GM12878 (cell line): Measurements from ENCODE around the gene SCARF2. TPM values are rescaled to one million over a fixed set of nuclear protein-coding genes. Genes with fewer than 3 reads are reported as not detected.

ENCODE experiments used
- ATAC-seq: fragments of 200-7000 bp; cut with Tn5 transposase; 3 replicates; pipeline ENCODE4 v1.9.1; 2020; ENCODE audit warnings: mild to moderate bottlenecking, moderate library complexity
- BruUV-seq: library from RNA; stranded (reverse); fragments of 400-500 nt; replicated peaks from 2 replicates; lab custom pipeline; 2021; lab: Mats Ljungman, UMichigan
- CTCF ChIA-PET: fragments of 300-600 bp; sonication (Branson Sonifier 250); formaldehyde crosslinking; extraction: SDS; loops from one replicate; lab custom pipeline; 2021; ENCODE audit warnings: inconsistent platforms; lab: Yijun Ruan, JAX
- POLR2A ChIA-PET: fragments of 350-600 bp; formaldehyde crosslinking; extraction: SDS; loops from one replicate; lab custom pipeline; 2021; ENCODE audit warnings: inconsistent platforms; lab: Charles Lee
- RAD21 ChIA-PET: fragments of 300-600 bp; sonication (Branson Sonifier 250); formaldehyde crosslinking; loops from one replicate; lab custom pipeline; 2023; ENCODE audit warnings: antibody characterized with exemption; ENCODE audit not compliant: unreplicated experiment; lab: Charles Lee
- SMC1A ChIA-PET: fragments of 300-600 bp; sonication (Branson Sonifier 250); formaldehyde crosslinking; loops from one replicate; lab custom pipeline; 2023; ENCODE audit not compliant: unreplicated experiment, uncharacterized antibody; lab: Charles Lee
- DNase-seq: peaks from one replicate; pipeline ENCODE4 v3.0.0-alpha.2; 2011; ENCODE audit warnings: low read depth, low spot score
- FAIRE-seq: peaks from 3 replicates; lab custom pipeline; 2011; peaks lifted over from hg19 to GRCh38; lab: Jason Lieb, UNC
- H2AFZ ChIP-seq: 2 replicates; pipeline ENCODE4 v1.6.0; 2011; ENCODE audit warnings: low read depth, low read length, control low read depth; ENCODE audit not compliant: control insufficient read depth
- H3K27ac ChIP-seq: 2 replicates; pipeline ENCODE4 v1.5.1; 2011; ENCODE audit warnings: control low read depth; ENCODE audit not compliant: control insufficient read depth, insufficient read depth
- H3K27me3 ChIP-seq, 2 experiments: replicated peaks in 1 of 2; 2 replicates each; pipeline versions ENCODE4 v1.6.0 to v1.6.1; 2011; ENCODE audit warnings: low read length in 1 of 2; ENCODE audit not compliant: control insufficient read depth in 2 of 2, insufficient read depth in 2 of 2
- H3K36me3 ChIP-seq, 2 experiments: 2 replicates each; pipeline ENCODE4 v1.5.1; 2011; ENCODE audit warnings: low read length in 1 of 2; ENCODE audit not compliant: control insufficient read depth in 2 of 2, insufficient read depth in 2 of 2
- H3K4me1 ChIP-seq: 2 replicates; pipeline ENCODE4 v1.6.1; 2011; ENCODE audit warnings: mild to moderate bottlenecking, low read length, moderate library complexity, mixed read lengths; ENCODE audit not compliant: control insufficient read depth, insufficient read depth
- H3K4me2 ChIP-seq: 2 replicates; pipeline ENCODE4 v1.6.0; 2011; ENCODE audit warnings: control low read depth; ENCODE audit not compliant: control insufficient read depth, insufficient read depth
- H3K4me3 ChIP-seq: fragments of 200-600 bp; sonication (generic); 2 replicates; pipeline ENCODE4 v1.5.1; 2016
- H3K79me2 ChIP-seq: 2 replicates; pipeline ENCODE4 v1.6.0; 2011; ENCODE audit warnings: low read length; ENCODE audit not compliant: control insufficient read depth, insufficient read depth
- H3K9ac ChIP-seq: 2 replicates; pipeline ENCODE4 v1.8.0; 2011; ENCODE audit warnings: low read length, control low read depth, mixed read lengths; ENCODE audit not compliant: control insufficient read depth, insufficient read depth
- H3K9me3 ChIP-seq: replicated peaks from 3 replicates; pipeline ENCODE4 v1.5.1; 2011; ENCODE audit warnings: mild to moderate bottlenecking, low read length; ENCODE audit not compliant: control insufficient read depth, insufficient read depth
- H4K20me1 ChIP-seq: 2 replicates; pipeline ENCODE4 v1.6.0; 2011; ENCODE audit not compliant: control insufficient read depth, insufficient read depth
- ASH2L ChIP-seq: fragments of 300-600, 200-600 bp; sonication (generic); IDR thresholded peaks from 2 replicates; pipeline ENCODE4 v1.6.1; 2017; ENCODE audit warnings: low read depth, mild to moderate bottlenecking, borderline replicate concordance
- HCFC1 ChIP-seq: fragments of 150-350 bp; IDR thresholded peaks from 2 replicates; pipeline ENCODE4 v1.6.1; 2014; ENCODE audit warnings: low read length
- MEF2B ChIP-seq: fragments of 450-650 bp; IDR thresholded peaks from 2 replicates; pipeline ENCODE4 v1.6.1; 2018; ENCODE audit warnings: mild to moderate bottlenecking, moderate library complexity; ENCODE audit not compliant: partially characterized antibody, poor library complexity, severe bottlenecking
- NR2C1 ChIP-seq: fragments of 450-650 bp; IDR thresholded peaks from 2 replicates; pipeline ENCODE4 v1.6.1; 2017; ENCODE audit warnings: antibody characterized with exemption, mild to moderate bottlenecking, moderate library complexity
- SIN3A ChIP-seq: IDR thresholded peaks from 2 replicates; pipeline ENCODE4 v1.6.1; 2012; ENCODE audit warnings: low read depth, low read length, improper control_type of control experiment
- STAT1 ChIP-seq: fragments of 450-650 bp; conservative IDR thresholded peaks from 2 replicates; pipeline ENCODE4 v1.6.1; 2014; ENCODE audit warnings: antibody characterized with exemption, mild to moderate bottlenecking
- TARDBP ChIP-seq: IDR thresholded peaks from 2 replicates; pipeline ENCODE4 v1.6.1; 2016; ENCODE audit warnings: borderline replicate concordance
- YY1 ChIP-seq: IDR thresholded peaks from 2 replicates; pipeline ENCODE4 v1.6.1; 2011; ENCODE audit warnings: low read depth, mild to moderate bottlenecking, low read length
- WGBS: methylation state at CpG from one replicate; pipeline ENCODE4 v1.1.6; 2016; ENCODE audit warnings: low lambda C conversion rate; ENCODE audit not compliant: insufficient replicate concordance, insufficient coverage; ENCODE audit errors: missing lambda C conversion rate; 5-methylcytosine and 5-hydroxymethylcytosine counted together
- in situ Hi-C: fragments of 300-500 bp; cut with MboI; formaldehyde crosslinking; loops from 9 replicates; pipeline ENCODE4 v1.14.3; 2018; ENCODE audit warnings: mixed read lengths
- intact Hi-C: fragments of 100-400 bp; cut with micrococcal nuclease; formaldehyde crosslinking; loops from one replicate; pipeline ENCODE4 v1.14.2; 2022; ENCODE audit not compliant: unreplicated experiment
- polyA plus RNA-seq, 11 experiments: library from polyadenylated mRNA; depleted of rRNA in 4 of 11; unstranded in 6 of 11; stranded (reverse) in 5 of 11; fragments of >200 nt; fragmentation: Nextera tagmentation in 4 of 11; fragmentation: Illumina TruSeq in 1 of 11; extraction: Ambion mirVana in 4 of 11; extraction: Trizol in 1 of 11; gene quantifications; 1 replicate in 1 of 11; 2 replicates in 10 of 11; pipeline versions ENCODE4 v1.2.1 to v1.2.3, GENCODE V29; 2011 to 2016; ENCODE audit warnings: inconsistent platforms in 2 of 11, missing spikeins in 2 of 11, low read depth in 1 of 11
- total RNA-seq, 4 experiments: library from RNA; depleted of rRNA in 3 of 4; stranded (reverse); fragments of >200 nt in 3 of 4; fragmentation: Illumina TruSeq in 1 of 4; extraction: Trizol in 1 of 4; gene quantifications; 2 replicates each; pipeline versions ENCODE4 v1.2.1 to v1.2.3, GENCODE V29; 2013 to 2021
- TF ChIP-seq, protein P1 (sequence below): fragments of 450-650 bp; IDR thresholded peaks from 2 replicates; pipeline ENCODE4 v1.6.1; 2017; ENCODE audit warnings: mild to moderate bottlenecking, low read depth, inconsistent platforms; ENCODE audit not compliant: poor library complexity, severe bottlenecking
- TF ChIP-seq, protein P2 (sequence below): IDR thresholded peaks from 2 replicates; pipeline ENCODE4 v1.6.1; 2011; ENCODE audit warnings: low read depth, low read length, improper control_type of control experiment, borderline replicate concordance

Gene SCARF2
- total and polyA plus RNA-seq, 10 of the 15 experiments (the other 5 are each of a cell fraction or from before 2014, with no cell fraction given) = 0.01 to 0.74 (median 0.17) TPM; not detected in 5

DNA sequence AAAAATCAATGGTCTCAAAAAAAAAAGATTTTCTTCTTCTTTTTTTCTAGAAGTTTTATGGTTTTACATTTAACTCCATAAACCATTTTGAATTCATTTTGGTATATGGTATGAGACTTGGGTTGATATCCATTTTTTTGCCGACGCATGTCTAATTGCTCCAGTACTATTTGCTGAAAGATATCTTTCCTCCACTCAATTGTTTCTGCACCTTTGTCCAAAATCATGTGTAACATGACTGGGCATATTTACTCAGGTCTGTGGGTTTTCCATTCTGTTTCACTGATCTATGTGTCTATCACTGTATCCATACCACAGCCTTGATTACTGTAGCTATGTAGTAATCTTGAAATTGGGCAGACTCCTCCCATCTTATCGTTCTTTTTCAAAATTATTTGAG is 15.6 kb upstream of the SCARF2 start:
- intact Hi-C loops = no loop called here
- H3K4me2 ChIP-seq = no peak overlapping the region
- SMC1A ChIA-PET = interaction anchor here (2.2 kb wide), 1 partner anchor 35 kb away, joined by 8 read pairs; no protein-coding TSS in a partner anchor
- H3K36me3 ChIP-seq = peaks cover 0 to 8% of the 10 kb centered on the region in 2 experiments; a peak in 1 of 4 replicates
- peaks cover 9% of the 10 kb centered on the region for H3K4me1 ChIP-seq
- no peak for TF ChIP-seq NR2C1
- no peak for TF ChIP-seq HCFC1
- TF ChIP-seq, protein P1, sequence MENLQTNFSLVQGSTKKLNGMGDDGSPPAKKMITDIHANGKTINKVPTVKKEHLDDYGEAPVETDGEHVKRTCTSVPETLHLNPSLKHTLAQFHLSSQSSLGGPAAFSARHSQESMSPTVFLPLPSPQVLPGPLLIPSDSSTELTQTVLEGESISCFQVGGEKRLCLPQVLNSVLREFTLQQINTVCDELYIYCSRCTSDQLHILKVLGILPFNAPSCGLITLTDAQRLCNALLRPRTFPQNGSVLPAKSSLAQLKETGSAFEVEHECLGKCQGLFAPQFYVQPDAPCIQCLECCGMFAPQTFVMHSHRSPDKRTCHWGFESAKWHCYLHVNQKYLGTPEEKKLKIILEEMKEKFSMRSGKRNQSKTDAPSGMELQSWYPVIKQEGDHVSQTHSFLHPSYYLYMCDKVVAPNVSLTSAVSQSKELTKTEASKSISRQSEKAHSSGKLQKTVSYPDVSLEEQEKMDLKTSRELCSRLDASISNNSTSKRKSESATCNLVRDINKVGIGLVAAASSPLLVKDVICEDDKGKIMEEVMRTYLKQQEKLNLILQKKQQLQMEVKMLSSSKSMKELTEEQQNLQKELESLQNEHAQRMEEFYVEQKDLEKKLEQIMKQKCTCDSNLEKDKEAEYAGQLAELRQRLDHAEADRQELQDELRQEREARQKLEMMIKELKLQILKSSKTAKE = no peak
- no peak for TF ChIP-seq ASH2L
- no peak for TF ChIP-seq TARDBP
- TF ChIP-seq SIN3A = no peak
- no peak for TF ChIP-seq MEF2B
- TF ChIP-seq STAT1 = no peak
- no peak for TF ChIP-seq YY1
- TF ChIP-seq, protein P2, sequence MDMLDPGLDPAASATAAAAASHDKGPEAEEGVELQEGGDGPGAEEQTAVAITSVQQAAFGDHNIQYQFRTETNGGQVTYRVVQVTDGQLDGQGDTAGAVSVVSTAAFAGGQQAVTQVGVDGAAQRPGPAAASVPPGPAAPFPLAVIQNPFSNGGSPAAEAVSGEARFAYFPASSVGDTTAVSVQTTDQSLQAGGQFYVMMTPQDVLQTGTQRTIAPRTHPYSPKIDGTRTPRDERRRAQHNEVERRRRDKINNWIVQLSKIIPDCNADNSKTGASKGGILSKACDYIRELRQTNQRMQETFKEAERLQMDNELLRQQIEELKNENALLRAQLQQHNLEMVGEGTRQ = no peak
- TF ChIP-seq, all 136 proteins: peak for 0
- DNase-seq = no peak
- ChIA-PET RAD21 (no interaction called here), CTCF (interaction anchor here (1.1 to 2.8 kb wide), 2 partner anchors 35 to 153 kb away, joined by 3 to 24 read pairs; no protein-coding TSS in a partner anchor), POLR2A (interaction anchor here (0.9 kb wide), 1 partner anchor 35 kb away, joined by 3 read pairs; no protein-coding TSS in a partner anchor)
- Histone ChIP-seq H3K9me3 (no peaks in the 10 kb centered on the region), H3K27me3 (no peaks in the 10 kb centered on the region), H2AFZ (no peak overlapping the region), H3K4me3 (no peak overlapping the region), H3K27ac (no peak overlapping the region), H4K20me1 (no peaks in the 10 kb centered on the region), H3K9ac (no peak overlapping the region), H3K79me2 (no peaks in the 10 kb centered on the region)
- BruUV-seq = no TSS peak
- WGBS = 99% methylated on average over 3 of the region's 3 CpGs
- ATAC-seq = no peak
- in situ Hi-C loops = no loop called here
- FAIRE-seq = no peak
